Fibroblast of skin of right quadriceps (primary cell): ENCODE data around the gene PDP2.
"Not testable (repeated sequence)": the region's sequence is repeated elsewhere in the genome, so short reads cannot be mapped to it uniquely, and the experiment has no call there.

Experiments used
- DNase-seq: peaks from one replicate; pipeline ENCODE4 v3.0.0-alpha.2; 2013

The PDP2 gene

DNA sequence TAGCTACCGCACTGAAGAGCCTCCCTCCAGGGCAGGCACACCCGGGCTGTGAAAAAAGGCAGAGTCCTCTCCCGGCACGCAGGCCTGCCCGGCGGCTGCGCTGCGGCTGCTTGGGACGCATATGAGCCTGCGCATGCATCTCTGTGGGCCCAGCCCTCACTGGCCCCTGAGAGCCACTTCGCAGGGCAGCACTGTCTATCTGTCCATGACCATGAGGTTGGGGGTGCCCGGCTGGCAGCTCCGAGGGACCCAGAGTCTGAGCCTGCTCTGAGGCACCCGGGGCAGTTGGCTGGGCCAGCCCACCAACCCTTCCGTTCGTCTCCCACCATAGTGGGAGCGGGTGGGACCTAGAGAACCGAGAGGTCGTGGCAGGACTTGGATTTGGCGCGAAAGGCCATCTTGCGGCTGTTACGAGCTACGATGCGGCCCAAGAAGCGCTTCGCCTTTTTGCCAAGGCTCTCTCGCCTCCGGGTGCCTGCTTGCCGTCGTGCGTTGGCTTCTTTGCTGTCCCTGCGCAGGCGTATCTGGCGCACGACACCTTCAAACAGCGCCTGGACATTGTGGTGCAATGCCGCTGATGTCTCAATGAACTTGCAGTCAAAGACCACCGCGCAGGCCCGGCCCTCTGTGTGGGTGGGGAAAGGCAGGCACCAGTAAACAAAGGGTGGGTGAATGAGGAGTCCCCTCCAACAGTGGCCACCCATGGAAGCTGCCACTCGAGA, 41.6 kb downstream of the PDP2 start:
- DNase-seq: no peak

DNA sequence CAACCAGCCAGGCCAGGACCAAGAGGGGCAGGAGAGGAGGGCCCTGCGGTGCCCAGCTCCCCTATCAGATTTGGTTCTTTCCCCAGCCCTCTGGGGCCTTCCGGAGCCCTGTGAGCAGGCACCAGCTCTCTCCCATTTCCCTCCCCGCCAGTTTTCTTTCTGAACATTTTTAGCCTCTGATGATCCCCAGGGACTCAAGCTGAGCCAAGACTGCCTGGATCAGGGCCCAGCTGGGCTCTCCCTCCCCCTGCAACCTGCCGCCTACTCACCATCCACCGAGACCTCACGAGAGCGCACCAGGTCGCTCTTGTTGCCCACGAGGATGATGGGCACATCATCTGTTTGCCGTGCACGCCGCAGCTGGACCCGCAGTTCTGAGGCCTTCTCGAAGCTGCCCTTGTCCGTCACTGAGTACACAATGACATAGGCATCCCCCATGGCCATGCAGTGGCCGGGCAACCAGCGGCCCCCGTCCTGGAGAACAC, 43.0 kb downstream of the PDP2 start:
- peak; percentile 34 for DNase-seq

DNA sequence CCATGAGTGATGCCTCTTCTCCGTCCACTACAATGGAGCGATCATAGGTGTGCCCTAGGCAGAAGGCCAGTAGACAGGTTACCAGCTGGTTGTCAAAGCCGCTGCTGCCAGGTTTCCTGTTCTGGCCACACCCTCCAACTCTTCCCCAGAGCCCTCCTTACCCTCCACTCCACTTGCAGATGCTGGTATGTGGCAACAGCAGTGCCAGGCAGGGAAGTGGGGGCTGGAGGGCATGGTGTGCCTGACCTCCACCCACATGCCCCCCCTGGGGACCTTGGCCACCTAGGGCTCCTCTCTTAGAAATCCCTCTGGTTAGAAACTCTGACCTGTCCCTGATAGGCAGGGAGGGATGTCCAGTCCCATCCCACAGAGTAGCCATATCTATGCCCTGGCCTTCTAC, 43.6 kb downstream of the PDP2 start:
- no peak for DNase-seq

DNA sequence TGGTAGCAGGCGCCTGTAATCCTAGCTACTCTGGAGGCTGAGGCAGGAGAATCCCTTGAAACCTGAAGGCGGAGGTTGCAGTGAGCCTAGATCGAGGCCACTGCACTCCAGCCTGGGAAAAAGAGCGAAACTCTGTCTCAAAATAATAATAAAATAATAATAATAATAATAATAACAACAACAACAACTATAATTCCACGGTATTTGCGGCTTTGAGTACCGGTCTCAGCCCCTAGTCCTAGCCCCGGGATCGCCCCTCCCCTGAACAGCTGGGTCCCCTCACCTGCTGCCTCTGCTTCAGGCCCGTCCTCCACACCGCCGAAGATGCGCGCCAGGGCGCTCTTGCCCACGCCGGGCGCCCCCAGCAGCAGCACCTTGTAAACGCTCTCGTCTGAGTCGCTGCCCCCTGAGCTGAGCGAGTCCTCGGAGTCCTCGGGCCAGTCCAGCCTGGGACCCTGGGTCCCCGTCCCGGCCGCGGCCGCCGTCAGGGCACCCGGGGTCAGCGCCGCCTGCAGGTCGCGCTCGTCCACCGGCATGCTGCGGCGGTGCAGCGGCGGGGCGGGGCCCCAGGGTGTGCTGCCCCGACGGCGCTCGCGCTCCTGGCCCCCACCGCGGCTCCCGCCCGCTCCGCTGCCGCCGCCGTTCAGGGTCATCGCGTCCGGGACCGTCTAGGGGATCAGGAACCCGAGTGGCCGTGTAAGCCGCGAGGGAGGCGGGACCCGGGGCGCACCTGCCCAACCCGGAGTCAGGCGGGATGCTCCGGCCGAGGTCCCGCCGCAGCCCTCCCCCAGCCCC, 44.4 kb downstream of the PDP2 start:
- DNase-seq: no peak

DNA sequence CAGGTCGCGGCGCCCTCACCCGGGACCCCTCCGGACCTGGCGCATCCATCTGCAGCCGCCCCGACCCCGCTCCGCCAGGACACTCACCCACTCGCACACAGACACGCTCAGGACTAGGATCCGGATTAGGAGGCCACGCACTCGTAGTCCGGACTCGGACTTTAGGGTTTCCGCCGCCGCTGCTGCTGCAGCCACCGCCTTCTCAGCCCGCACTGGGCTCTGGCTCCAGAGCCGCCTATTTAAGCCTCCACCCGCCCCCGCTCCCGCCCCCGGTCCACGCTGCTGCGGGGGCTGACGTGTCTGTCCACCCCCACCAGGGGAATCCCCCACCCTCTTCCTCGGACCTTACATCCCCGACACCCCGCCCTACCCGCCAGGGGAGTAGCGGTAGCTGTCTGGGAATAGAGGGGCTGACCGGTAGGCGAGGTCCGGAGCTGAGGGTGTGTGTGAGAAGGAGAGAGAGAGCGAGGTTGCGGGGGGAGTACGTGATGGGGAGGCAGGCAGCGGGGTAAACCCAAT, 45.1 kb downstream of the PDP2 start, which contains the start of gene RRAD:
Gene RRAD, minus strand, starts transcription at position 214 of the 519 bp plus-strand sequence. CDS start 356 bp downstream, outside the sequence.
- DNase-seq: no peak

DNA sequence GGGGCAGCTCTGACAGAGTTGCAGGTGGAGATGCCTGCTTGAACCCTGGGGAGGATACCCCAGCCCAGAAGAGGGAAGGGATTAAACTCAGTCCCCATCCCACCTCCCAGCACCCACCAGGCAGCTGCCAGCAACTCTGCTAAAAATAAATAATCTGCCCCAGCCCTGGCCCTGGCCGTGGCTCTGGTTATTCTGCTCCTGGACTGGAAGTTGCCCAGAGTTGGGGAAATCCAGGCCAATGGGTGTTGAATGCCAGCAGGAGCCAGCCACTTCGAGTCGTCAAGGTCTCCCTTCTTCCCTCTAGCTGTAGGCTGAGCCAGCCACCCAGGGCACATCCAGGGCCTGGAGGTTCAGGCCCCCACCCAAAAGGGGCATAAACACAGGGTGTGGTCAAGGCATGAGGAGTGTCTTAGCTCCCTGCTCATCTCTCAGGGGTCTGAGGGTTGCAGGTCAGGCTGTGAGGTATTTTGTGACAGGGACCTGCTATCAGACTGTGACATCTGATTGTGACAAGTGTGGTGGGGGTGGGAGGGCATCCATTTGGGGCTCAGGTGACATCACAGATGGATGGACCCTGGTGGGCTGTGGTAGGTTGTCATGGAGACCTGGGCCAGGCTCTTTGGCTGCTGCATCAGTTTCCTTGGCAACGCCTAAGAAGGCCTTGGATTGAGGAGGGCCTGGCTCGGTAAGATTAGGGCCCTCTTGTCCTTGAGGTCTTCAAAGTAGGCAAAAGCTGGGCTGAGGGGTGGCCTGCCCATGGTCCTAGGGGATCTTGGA, 46.0 kb downstream of the PDP2 start:
- DNase-seq: no peak

DNA sequence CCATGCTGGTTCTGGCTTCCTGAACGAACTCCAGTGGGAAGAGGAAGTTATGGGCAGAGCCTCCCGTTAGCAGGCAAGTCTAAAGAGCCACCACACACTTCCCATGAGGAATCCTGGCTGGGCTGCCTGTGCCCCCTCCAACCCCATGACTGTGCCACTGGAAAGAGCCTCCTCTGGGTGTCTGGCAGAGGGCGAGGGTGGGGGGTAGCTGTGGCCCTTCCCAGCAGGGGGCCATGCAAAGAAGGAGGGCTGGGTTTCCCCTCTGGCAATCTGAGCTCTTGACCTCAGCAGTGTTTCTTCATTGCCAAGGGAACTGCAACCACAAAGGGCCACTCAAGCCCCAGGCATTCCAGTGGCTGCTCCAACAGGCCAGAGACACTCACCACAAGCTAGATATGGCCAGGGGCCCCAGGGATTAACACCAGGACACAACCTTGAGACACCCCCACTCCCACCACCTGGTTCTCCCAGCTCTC, 46.7 kb downstream of the PDP2 start:
- peak; percentile 64 for DNase-seq

DNA sequence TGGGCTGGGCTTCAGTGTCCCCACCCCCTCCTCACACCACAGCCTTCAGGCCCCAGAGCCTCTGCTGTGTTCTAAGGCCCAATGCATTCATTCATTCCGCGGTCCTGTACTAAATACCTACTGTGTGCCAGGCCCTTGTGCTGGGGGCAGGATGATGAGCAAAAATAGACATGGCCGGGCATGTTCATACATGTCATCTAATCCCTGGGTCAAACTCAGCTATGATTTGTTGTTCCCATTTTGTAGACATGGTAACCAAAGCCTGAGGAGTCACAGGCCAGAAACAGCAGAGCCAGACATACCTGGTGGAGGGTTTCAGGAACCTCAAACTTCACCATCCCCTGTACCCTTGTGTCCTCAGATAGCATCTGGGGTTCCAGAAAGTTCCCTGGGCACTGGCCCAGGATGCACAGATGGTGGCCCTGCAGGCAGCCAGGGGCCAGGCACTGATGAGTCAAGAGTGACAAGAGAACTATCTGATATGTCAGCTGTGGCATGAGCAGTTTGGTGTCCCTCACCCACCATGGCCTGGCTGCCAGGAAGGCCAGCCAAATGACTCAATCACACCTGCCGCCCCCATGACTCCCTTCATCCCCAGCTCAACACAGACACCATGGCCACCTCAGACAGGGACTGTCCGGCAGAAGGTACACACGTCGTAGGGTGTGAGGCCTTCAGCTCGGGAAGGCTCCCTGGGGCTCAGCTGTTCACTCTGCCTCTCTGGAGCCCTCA, 47.8 kb downstream of the PDP2 start:
- DNase-seq: no peak

DNA sequence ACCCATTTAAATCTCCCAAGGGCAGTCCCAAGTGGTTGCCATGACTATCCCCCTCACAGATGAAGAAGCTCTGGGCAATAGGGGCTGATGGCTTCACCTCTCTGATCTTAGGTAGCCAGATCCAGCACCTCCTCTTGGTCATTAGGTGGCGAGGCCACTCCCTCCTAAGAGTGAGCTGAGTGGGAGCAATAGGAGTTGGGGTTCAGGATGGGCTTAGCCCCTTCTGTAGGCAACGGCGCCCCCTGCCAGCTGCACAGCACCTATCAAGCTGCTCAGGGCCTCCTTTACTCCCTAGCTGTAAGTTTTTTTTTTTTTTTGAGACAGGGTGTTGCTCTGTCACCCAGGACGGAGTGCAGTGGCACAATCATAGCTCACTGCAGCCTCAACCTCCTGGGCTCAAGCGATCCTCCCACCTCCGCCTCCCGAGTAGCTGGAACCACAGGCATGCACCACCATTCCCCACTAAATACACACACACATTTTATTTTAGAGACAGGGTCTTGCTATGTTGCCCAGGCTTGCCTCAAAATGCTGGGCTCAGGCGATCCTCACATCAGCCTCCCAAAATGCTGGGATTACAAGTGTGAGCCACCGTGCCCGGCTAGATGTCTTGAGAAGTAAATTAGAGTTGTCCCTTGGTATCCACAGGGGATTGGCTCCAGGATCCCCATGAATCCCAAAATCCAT, 48.5 kb downstream of the PDP2 start:
- no peak for DNase-seq

DNA sequence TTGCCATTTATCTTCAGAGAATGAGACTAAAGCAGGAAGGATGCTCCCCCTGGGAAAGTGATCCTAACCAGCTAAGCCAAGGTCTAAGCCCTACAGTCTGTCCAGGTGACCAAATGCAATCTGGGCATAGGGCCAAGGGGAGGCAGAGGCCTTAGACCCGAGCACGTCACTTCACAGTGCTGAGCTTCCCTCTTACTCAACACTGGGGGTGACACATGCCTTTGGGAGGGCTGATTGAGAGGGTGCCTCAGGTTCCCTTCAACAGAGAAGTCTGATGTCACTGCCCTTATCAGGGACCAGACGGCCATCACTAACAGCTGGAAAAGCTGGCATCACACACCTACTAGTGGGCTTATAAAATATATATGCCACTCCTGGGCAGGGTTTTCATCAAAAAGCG, 49.9 kb downstream of the PDP2 start:
- no peak for DNase-seq

DNA sequence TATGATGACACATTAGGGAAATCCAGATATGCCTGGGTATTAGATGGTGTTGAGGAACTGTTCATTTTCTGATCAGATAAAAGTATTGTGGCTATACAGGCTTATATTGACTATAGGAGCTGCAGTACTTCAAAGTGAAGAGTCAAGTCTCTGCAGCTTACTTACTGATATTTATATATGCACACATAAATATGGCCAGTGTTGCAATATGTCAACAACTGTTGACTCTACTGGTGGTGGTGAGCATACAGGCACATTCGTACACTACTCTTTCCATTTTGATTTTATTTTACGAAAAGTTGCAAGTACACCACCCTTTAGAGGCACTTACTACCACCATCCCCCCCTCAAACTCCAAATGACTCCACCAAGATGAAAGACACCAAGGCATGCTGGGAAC, 51.4 kb downstream of the PDP2 start:
- no peak for DNase-seq

DNA sequence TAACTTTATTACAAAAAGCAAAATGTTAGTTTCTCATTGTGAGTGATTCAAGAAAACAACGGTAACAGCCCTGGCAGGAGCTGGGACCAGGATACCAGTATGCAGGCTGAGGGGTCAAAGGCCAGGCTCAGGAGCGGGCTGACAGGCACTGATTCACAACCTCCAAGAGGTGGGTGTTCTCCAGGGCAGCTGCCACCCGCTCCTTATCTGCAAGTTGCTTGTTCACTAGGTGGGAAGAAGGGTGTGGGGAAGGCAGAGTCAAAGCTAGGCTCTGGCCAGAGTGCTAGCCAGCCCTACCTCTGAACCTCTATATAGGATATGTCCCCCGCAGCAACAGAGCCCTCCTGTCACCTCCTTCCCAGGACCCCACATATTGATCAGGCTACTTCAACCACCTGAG, 51.8 kb downstream of the PDP2 start:
- DNase-seq: no peak

DNA sequence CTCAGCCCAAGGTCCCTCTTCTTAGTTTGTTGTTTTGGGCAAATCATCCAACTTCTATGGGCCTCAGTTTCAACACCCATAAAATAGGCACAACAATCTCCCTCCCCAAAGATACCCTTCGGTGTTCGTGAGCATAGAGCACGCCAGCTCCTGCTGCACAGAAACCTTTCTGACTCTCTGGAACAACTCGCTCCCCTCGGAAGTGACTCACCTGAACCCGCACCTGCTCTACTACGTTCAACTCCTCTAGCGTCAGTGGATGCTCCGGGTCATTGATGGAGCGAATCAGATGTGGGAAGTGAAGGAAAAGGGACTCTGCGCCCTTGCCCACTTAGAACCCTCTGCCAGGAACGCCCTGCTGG, 53.4 kb downstream of the PDP2 start:
- no peak for DNase-seq

DNA sequence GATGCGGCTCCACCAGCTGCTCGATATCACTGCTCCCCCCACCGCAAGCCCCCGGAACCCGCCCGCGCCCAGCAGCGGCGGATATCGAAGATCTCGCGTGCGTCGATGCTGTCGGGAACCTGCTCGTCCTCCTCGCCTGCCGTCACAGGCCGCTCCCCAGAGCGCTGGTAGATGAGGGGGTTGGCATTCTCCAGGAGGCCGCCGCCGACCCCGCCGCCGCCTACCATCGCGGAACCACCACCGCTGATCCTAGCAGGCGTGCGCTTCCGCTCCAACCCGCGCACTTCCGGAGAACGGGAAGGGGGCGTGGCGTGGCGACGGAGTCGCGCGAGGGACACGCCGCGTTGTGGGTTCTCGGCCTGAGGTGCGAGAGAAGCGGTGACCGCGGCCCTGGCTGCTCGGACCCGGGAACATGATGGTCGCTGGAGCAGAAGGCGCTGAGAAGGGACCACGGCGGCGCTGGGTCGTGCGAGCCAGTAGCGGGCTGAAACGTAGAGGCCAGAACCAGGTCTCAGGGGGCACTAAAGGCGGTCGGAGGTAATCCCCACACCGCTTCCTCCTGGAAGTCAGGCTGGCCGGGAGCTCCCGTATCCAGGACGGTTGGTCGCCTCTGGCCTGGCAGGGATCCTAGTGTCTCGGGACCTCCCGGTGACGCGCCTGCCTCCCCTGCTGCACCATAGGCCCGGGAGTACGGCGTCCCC, 54.0 kb downstream of the PDP2 start, which contains the start of gene CIAO2B:
Gene CIAO2B, minus strand, starts transcription at position 265 of the 701 bp plus-strand sequence. Its CDS starts 38 bp downstream, at position 227.
- DNase-seq: peak; percentile 81

DNA sequence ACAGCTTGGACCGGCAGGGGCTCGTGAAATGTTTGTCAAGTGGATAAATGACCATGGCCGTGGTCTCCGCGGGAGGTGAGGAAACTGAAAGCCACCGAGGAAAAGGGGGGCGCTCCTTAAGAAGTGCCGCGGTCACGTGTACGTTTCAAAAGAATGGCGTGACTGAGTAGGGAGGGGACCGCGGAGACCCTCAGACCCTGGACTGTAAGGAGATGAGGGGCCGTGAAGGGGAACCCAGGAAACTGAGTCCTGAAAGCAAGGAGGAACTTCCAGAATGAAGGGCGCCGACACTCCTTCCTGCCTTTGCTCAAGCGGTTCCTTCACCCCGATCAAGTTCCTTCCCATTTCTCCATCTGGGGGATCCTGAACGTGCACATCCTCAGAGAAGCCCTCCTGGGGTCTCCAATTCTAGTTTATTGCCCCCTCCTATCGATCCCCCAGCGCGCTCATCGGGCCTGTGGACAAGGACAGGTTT, 54.6 kb downstream of the PDP2 start:
- not testable (repeated sequence) for DNase-seq

DNA sequence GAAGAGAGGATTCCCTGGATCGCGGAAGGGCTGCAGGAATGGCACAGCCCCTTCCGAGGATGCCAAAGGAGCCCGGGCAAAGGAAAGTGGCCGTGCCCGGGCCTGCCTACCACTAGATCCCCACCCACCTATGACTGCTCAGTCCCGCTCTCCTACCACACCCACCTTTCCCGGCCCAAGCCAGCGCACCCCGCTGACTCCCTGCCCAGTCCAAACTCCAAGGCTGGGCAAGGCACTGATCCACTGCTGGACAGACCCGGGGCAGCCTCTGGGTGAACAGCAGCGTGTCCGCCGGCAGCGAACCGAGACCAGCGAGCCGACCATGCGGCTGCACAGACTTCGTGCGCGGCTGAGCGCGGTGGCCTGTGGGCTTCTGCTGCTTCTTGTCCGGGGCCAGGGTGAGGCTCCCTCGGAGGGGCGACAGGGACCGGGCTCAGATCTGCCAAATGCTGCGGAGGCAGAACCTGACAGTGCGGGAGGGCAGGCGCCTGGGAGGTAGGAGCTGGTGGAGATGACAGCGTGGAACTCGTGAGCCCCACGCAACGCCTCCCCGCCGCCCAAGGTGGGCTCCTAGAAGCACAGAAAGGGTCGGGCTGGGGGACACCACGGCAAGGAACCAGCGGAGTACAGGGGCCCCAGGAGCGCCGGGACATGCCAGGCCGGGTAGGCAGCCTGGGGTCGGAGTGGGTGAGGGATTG, 55.1 kb downstream of the PDP2 start, which contains the start of gene CES2:
Gene CES2, plus strand, starts transcription at position 203 of the 698 bp plus-strand sequence. Its CDS starts 120 bp downstream, at position 323.
- DNase-seq: no peak

DNA sequence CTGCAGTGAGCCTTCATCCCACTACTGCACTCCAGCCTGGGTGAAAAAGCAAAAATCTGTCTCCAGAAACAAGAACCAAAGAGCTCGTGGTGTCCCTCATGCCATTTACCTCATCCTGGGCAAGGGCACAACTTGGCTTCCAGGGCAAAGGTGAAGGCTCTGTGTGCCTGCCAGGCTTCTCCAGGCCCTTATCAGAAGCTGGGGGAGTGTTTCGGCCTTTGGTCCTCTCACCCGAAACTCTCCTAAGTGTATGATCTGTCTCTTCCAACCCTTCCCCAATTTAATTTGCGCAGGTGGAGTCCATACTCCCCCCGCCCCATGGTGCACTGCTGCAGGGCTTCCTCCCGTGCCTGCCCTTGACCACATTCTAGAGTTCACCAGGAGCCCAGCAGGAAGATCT, 56.1 kb downstream of the PDP2 start:
- no peak for DNase-seq

DNA sequence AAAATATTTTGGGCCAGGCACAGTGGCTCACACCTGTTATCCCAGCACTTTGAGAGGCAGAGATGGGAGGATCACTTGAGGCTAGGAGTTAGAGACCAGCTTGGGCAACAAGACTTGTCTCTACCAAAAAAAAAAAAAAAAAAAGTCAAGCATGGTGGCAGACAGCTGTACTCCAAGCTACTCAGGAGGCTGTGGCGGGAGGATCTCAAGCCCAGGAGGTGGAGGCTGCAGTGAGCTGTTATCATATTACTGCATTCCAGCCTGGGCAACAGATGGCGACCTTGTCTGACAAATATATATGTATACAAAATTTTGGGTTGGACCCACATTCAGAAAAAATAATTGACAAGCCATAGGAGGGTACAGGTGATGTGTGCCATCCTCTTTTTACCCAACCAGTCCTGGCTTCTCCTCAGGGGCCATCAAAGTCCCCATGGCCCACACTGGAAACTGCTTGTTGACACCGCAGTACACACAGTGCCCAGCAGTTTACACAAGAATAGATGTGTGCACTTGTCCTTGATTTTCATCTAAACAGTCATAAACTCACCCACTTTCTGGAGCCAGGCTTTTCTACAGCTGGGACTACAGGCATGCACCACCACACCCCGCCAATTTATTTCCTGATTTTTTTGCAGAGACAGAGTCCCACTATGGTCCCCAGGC, 56.7 kb downstream of the PDP2 start:
- no peak for DNase-seq

DNA sequence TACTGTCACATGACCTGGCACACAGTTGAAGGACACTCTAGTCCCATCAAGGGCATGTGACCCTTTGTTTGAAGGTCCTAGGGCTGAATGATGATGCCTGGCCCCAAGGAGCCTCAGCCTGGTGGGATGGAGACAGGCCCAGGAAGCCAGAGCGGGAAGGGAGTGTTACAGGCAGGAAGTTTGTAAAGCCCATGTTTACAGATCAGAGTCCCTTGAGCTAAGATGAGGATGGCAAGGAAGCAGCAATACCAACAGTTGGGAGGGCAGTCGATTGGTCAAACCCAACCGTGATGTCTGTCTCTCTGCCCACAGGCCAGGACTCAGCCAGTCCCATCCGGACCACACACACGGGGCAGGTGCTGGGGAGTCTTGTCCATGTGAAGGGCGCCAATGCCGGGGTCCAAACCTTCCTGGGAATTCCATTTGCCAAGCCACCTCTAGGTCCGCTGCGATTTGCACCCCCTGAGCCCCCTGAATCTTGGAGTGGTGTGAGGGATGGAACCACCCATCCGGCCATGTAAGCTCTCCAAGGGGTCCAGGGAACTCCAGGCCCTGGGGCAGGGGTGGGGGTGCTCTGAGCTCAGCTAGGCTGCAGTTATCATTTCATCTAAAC, 57.5 kb downstream of the PDP2 start:
- DNase-seq: no peak
